Left lung (tissue), 10 donors: ENCODE results near the gene MYBBP1A. TPM values are rescaled to one million over a fixed set of nuclear protein-coding genes. Genes with fewer than 3 reads are reported as not detected.

Source experiments
- ATAC-seq: fragments of 200-7000 bp; cut with Tn5 transposase; one replicate; pipeline ENCODE4 v1.9.1; 2020; ENCODE audit warnings: moderate library complexity
- DNase-seq, 4 donors: peaks; one replicate each; pipeline ENCODE4 v3.0.0-alpha.2; 2013 to 2020
- H3K27ac ChIP-seq, 2 donors: fragments of 200-600 bp; sonication (generic) in 1 of 2; one replicate each; pipeline versions ENCODE4 v1.5.0 to v1.8.0; 2020 to 2021
- H3K27me3 ChIP-seq, 2 donors: fragments of 200-600 bp; sonication (generic) in 1 of 2; one replicate each; pipeline versions ENCODE4 v1.5.0 to v1.8.0; 2020 to 2021
- H3K36me3 ChIP-seq, 2 donors: fragments of 200-600 bp; sonication (generic) in 1 of 2; one replicate each; pipeline versions ENCODE4 v1.5.0 to v1.8.0; 2020 to 2021
- H3K4me1 ChIP-seq, 2 donors: fragments of 200-600 bp; one replicate each; pipeline ENCODE4 v1.8.0; 2021
- H3K4me3 ChIP-seq, 2 donors: fragments of 200-600 bp; sonication (generic) in 1 of 2; one replicate each; pipeline versions ENCODE4 v1.5.0 to v1.8.0; 2020 to 2021; ENCODE audit warnings: mild to moderate bottlenecking in 1 of 2
- H3K9me3 ChIP-seq, 2 donors: fragments of 200-600 bp; sonication (generic) in 1 of 2; one replicate each; pipeline versions ENCODE4 v1.5.0 to v1.8.0; 2020 to 2021
- CTCF ChIP-seq, 2 donors: fragments of 200-600 bp; sonication (generic) in 1 of 2; IDR thresholded peaks; one replicate each; pipeline versions ENCODE4 v1.5.0 to v1.8.0; 2021; ENCODE audit warnings: antibody characterized with exemption in 2 of 2
- intact Hi-C, 2 donors: fragments of 100-400 bp; cut with DNase I; formaldehyde crosslinking; loops; one replicate each; pipeline versions ENCODE4 v1.11.2 to v1.14.2; 2022
- polyA plus RNA-seq, 6 donors: library from polyadenylated mRNA; unstranded; fragments of 120-200 nt; gene quantifications; one replicate each; pipeline ENCODE4 v1.2.1, GENCODE V29; 2013; ENCODE audit not compliant: insufficient read length in 6 of 6
- total RNA-seq, 2 donors: library from RNA; stranded (reverse); fragmentation: NEBNext Ultra II Directional; extraction: Animal tissue kit (Norgen Biotek cat#: 25700); gene quantifications; one replicate each; pipeline ENCODE4 v1.2.1, GENCODE V29; 2021
- donor health status: DM: no; HTN: yes; CAD: no.
- donor health status: DM: no; HTN: no; CAD: no.

The MYBBP1A gene
- total and polyA plus RNA-seq, 8 donors = 28.6 to 53.8 (median 40.6) TPM

GRCh38 chr17:4538236-4539002, 16.8 kb downstream of the MYBBP1A start:
- Histone ChIP-seq H3K27me3 (no peaks in the 10 kb centered on the region), H3K36me3 (peaks cover 0 to 62% of the 10 kb centered on the region in 2 donors), H3K9me3 (no peaks in the 10 kb centered on the region), H3K4me1 (peaks cover 9 to 77% of the 10 kb centered on the region in 2 donors), H3K27ac (peak overlapping the region in 1 of 2 donors; percentile 74), H3K4me3 (no peak overlapping the region)
- TF ChIP-seq CTCF (IDR thresholded peaks at IDR 0.05) = no peak
- DNase-seq (peak in 1 of 4 donors; percentile 40), ATAC-seq (no peak)
- intact Hi-C loops = no loop called here

GRCh38 chr17:4537451-4538235, 17.5 kb downstream of the MYBBP1A start:
- no peak for TF ChIP-seq CTCF (IDR thresholded peaks at IDR 0.05)
- DNase-seq (no peak), ATAC-seq (no peak)
- intact Hi-C loops = no loop called here
- peaks cover 10 to 84% of the 10 kb centered on the region in 2 donors for H3K4me1 ChIP-seq
- no peaks in the 10 kb centered on the region for H3K27me3 ChIP-seq
- peaks cover 0 to 62% of the 10 kb centered on the region in 2 donors for H3K36me3 ChIP-seq
- H3K9me3 ChIP-seq = no peaks in the 10 kb centered on the region
- H3K4me3 ChIP-seq = no peak overlapping the region
- H3K27ac ChIP-seq = peak overlapping the region; percentile 44 to 74

GRCh38 chr17:4536742-4537411, 18.3 kb downstream of the MYBBP1A start:
- Histone ChIP-seq H3K36me3 (peaks cover 0 to 55% of the 10 kb centered on the region in 2 donors), H3K4me1 (peaks cover 10 to 90% of the 10 kb centered on the region in 2 donors), H3K27me3 (no peaks in the 10 kb centered on the region), H3K4me3 (no peak overlapping the region), H3K9me3 (no peaks in the 10 kb centered on the region), H3K27ac (peak overlapping the region; percentile 48 to 74)
- ATAC-seq (peak; percentile 4), DNase-seq (no peak)
- TF ChIP-seq CTCF (IDR thresholded peaks at IDR 0.05) = no peak
- intact Hi-C loops = no loop called here

- H3K27ac ChIP-seq = peak overlapping the region; percentile 48 to 74
These were observed 18.9 kb downstream of the MYBBP1A start for GRCh38 chr17:4536259-4536741.

More at GRCh38 chr17:4536259-4536741, 18.9 kb downstream of the MYBBP1A start:
- TF ChIP-seq CTCF (IDR thresholded peaks at IDR 0.05) = no peak
- no peaks in the 10 kb centered on the region for H3K9me3 ChIP-seq
- no peaks in the 10 kb centered on the region for H3K27me3 ChIP-seq
- DNase-seq (no peak), ATAC-seq (no peak)
- intact Hi-C loops = no loop called here
- no peak overlapping the region for H3K4me3 ChIP-seq
- H3K4me1 ChIP-seq = peaks cover 10 to 93% of the 10 kb centered on the region in 2 donors
- H3K36me3 ChIP-seq = peaks cover 0 to 49% of the 10 kb centered on the region in 2 donors
